Spleen (tissue), 11 donors: ENCODE measurements around the gene ELFN1. TPM values are rescaled to one million over a fixed set of nuclear protein-coding genes. Genes with fewer than 3 reads are reported as not detected.

Experiments
- DNase-seq: peaks from one replicate; pipeline ENCODE4 v3.0.0-alpha.2; 2020
- H3K27ac ChIP-seq, 8 donors: fragments of 200-600 bp; sonication (generic) in 7 of 8; 1 replicate in 4 of 8; 2 replicates in 4 of 8; pipeline versions ENCODE4 v1.5.0 to v1.8.0; 2016 to 2021; ENCODE audit warnings: inconsistent platforms in 4 of 8, mild to moderate bottlenecking in 4 of 8, moderate library complexity in 1 of 8
- H3K27me3 ChIP-seq, 7 donors: fragments of 200-600 bp; sonication (generic) in 6 of 7; replicated peaks in 1 of 7; 1 replicate in 4 of 7; 2 replicates in 3 of 7; pipeline versions ENCODE4 v1.5.0 to v1.8.0; 2016 to 2021; ENCODE audit warnings: inconsistent platforms in 3 of 7, mild to moderate bottlenecking in 1 of 7
- H3K36me3 ChIP-seq, 6 donors: fragments of 200-600 bp; sonication (generic) in 5 of 6; 1 replicate in 4 of 6; 2 replicates in 2 of 6; pipeline versions ENCODE4 v1.5.0 to v1.8.0; 2016 to 2021; ENCODE audit warnings: inconsistent platforms in 2 of 6
- H3K4me1 ChIP-seq, 6 donors: fragments of 200-600 bp; sonication (generic) in 5 of 6; 1 replicate in 3 of 6; 2 replicates in 3 of 6; pipeline versions ENCODE4 v1.5.0 to v1.8.0; 2016 to 2021; ENCODE audit warnings: inconsistent platforms in 3 of 6
- H3K4me3 ChIP-seq, 8 donors: fragments of 200-600 bp; sonication (generic) in 7 of 8; 1 replicate in 4 of 8; 2 replicates in 4 of 8; pipeline versions ENCODE4 v1.5.0 to v1.8.0; 2016 to 2021; ENCODE audit warnings: inconsistent platforms in 4 of 8, mild to moderate bottlenecking in 4 of 8, moderate library complexity in 2 of 8
- H3K9me3 ChIP-seq, 8 donors: fragments of 200-600 bp; sonication (generic) in 7 of 8; 1 replicate in 4 of 8; 2 replicates in 4 of 8; pipeline versions ENCODE4 v1.5.0 to v1.8.0; 2016 to 2021; ENCODE audit warnings: inconsistent platforms in 4 of 8
- POLR2A ChIP-seq, 3 donors: fragments of 450-650 bp; IDR thresholded peaks; one replicate each; pipeline ENCODE4 v1.5.1; 2017; ENCODE audit warnings: antibody characterized with exemption in 3 of 3, mild to moderate bottlenecking in 1 of 3
- POLR2AphosphoS5 ChIP-seq, 3 donors: sonication (generic); formaldehyde crosslinking; IDR thresholded peaks; one replicate each; pipeline ENCODE4 v1.5.1; 2017; ENCODE audit warnings: antibody characterized with exemption in 3 of 3
- WGBS, 5 donors: extraction: QIAGEN DNeasy Blood & Tissue Kit in 3 of 5; methylation state at CpG; one replicate each; pipeline versions ENCODE4 v1.1.5 to v1.1.7; 2013 to 2018; 5-methylcytosine and 5-hydroxymethylcytosine counted together
- intact Hi-C: fragments of 100-400 bp; cut with DNase I; formaldehyde crosslinking; loops from one replicate; pipeline ENCODE4 v1.15.0; 2023; ENCODE audit warnings: low total_unique reads
- polyA plus RNA-seq, 3 donors: library from polyadenylated mRNA; stranded (reverse); fragments of 200-250 nt; gene quantifications; one replicate each; pipeline ENCODE4 v1.2.1, GENCODE V29; 2013
- total RNA-seq, 7 donors: library from RNA; depleted of rRNA in 3 of 7; stranded (reverse); fragments of >200 nt in 3 of 7; fragmentation: NEBNext Ultra II Directional in 4 of 7; extraction: Animal tissue kit (Norgen Biotek cat#: 25700) in 4 of 7; gene quantifications; one replicate each; pipeline versions ENCODE4 v1.1.0 to v1.2.1, GENCODE V29; 2016 to 2021
- TF ChIP-seq, protein P1 (sequence below), 11 experiments: fragments of 200-600 bp in 7 of 11; fragments of 450-650 bp in 4 of 11; sonication (generic) in 4 of 11; IDR thresholded peaks in 8 of 11; conservative IDR thresholded peaks in 3 of 11; 1 replicate in 7 of 11; 2 replicates in 4 of 11; pipeline versions ENCODE4 v1.4.0 to v1.8.0; 2016 to 2021; ENCODE audit warnings: antibody characterized with exemption in 11 of 11, inconsistent platforms in 4 of 11, mild to moderate bottlenecking in 1 of 11
- donor health status: healthy with polysubstance abuse.
- donor health status: DM: no; HTN: no; CAD: no; lungs with moderate emphysema.
- donor health status: DM: no; HTN: no; CAD: no.
- donor health status: Bipolar disorder and iron deficiency.
- donor health status: healthy.
- donor health status: DM: no; HTN: no; CAD: no.
- donor health status: DM: yes; HTN: yes; CAD: no.

Gene ELFN1
- total and polyA plus RNA-seq, 10 donors, result 0.22 to 3.9 (median 2.4) TPM

GRCh38 chr7:1740214-1740613 lies 70.1 kb downstream of the ELFN1 start:
- 85 to 91% (median 89%) methylated on average over 17 of the region's 17 CpGs for WGBS, 5 donors
- H3K27ac ChIP-seq, result no peak overlapping the region
- DNase-seq, result no peak
- H3K4me1 ChIP-seq, result peaks cover 7 to 45% (median 26%) of the 10 kb centered on the region in 6 donors
- H3K27me3 ChIP-seq, result peaks cover 0 to 38% (median 0%) of the 10 kb centered on the region in 7 donors
- no peak overlapping the region for H3K4me3 ChIP-seq
- peaks cover 0 to 3% (median 0%) of the 10 kb centered on the region in 6 donors for H3K36me3 ChIP-seq
- H3K9me3 ChIP-seq, result no peaks in the 10 kb centered on the region
- TF ChIP-seq, protein P1, sequence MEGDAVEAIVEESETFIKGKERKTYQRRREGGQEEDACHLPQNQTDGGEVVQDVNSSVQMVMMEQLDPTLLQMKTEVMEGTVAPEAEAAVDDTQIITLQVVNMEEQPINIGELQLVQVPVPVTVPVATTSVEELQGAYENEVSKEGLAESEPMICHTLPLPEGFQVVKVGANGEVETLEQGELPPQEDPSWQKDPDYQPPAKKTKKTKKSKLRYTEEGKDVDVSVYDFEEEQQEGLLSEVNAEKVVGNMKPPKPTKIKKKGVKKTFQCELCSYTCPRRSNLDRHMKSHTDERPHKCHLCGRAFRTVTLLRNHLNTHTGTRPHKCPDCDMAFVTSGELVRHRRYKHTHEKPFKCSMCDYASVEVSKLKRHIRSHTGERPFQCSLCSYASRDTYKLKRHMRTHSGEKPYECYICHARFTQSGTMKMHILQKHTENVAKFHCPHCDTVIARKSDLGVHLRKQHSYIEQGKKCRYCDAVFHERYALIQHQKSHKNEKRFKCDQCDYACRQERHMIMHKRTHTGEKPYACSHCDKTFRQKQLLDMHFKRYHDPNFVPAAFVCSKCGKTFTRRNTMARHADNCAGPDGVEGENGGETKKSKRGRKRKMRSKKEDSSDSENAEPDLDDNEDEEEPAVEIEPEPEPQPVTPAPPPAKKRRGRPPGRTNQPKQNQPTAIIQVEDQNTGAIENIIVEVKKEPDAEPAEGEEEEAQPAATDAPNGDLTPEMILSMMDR (IDR thresholded peaks at IDR 0.05 in 8 of 11, conservative IDR thresholded peaks at IDR 0.05 in 3 of 11), result no peak
- no peak for TF ChIP-seq POLR2A (IDR thresholded peaks at IDR 0.05)
- TF ChIP-seq POLR2AphosphoS5 (IDR thresholded peaks at IDR 0.05), result no peak
- intact Hi-C loops, result no loop called here

- intact Hi-C loops, result no loop called here
- WGBS, 5 donors, result 65 to 80% (median 73%) methylated on average over 6 to 8 of the region's 8 CpGs
- no peak for DNase-seq
- H3K9me3 ChIP-seq, result no peaks in the 10 kb centered on the region
- peaks cover 0 to 36% (median 0%) of the 10 kb centered on the region in 7 donors for H3K27me3 ChIP-seq
- no peak overlapping the region for H3K4me3 ChIP-seq
- TF ChIP-seq POLR2AphosphoS5 (IDR thresholded peaks at IDR 0.05), result no peak
- TF ChIP-seq POLR2A (IDR thresholded peaks at IDR 0.05), result no peak
- TF ChIP-seq, protein P1 (IDR thresholded peaks at IDR 0.05 in 8 of 11, conservative IDR thresholded peaks at IDR 0.05 in 3 of 11), result no peak
- H3K36me3 ChIP-seq, result peaks cover 0 to 9% (median 0%) of the 10 kb centered on the region in 6 donors
- H3K4me1 ChIP-seq, result peaks cover 7 to 45% (median 26%) of the 10 kb centered on the region in 6 donors
- no peak overlapping the region for H3K27ac ChIP-seq
Observed at GRCh38 chr7:1741246-1741645, 71.2 kb downstream of the ELFN1 start.

DNA sequence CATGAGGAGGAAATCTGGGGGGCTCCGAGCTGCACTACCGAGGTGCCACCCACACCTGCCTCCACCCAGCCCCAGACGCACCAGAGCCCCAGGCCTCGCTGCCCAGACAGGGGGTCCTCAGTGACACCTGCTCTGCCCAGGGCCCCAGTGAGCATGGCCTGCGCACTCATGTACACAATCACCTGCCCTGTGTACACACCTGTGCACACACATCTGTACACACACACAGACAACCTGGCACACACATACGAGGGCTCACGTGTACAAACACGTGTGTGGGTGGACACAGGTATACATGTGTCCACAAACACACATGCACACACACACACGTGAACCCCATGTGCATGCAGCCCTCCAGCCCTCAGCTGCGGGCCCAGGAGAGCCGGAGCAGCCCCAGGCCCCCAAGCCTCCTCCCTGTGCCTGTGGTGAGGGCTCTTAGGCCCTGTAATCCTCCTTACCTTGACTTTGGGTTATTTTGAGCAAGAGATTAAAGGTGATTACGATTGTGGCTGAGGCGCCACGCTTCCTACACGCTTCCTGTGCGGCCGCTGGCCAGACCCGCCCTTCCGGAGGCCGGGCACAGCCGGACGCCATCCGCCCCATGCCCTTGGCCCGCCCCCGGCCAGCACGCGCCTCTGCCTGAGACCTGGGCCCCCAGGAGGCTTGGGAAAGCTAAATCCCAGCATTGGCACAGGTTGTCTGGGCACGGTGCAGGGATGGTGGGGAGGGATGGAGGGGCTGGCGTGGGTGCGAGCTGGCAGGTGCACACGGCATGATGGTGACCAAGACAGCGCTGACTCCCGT lies 71.9 kb downstream of the ELFN1 start:
- TF ChIP-seq POLR2AphosphoS5 (IDR thresholded peaks at IDR 0.05), result peak; percentile 80 to 93 (median 87)
- TF ChIP-seq, protein P1 (IDR thresholded peaks at IDR 0.05 in 8 of 11, conservative IDR thresholded peaks at IDR 0.05 in 3 of 11), result no peak
- TF ChIP-seq POLR2A (IDR thresholded peaks at IDR 0.05), result no peak
- WGBS, 5 donors, result 48 to 58% (median 53%) methylated on average over 23 to 33 of the region's 33 CpGs
- peaks cover 0 to 29% (median 0%) of the 10 kb centered on the region in 7 donors for H3K27me3 ChIP-seq
- peaks cover 7 to 45% (median 26%) of the 10 kb centered on the region in 6 donors for H3K4me1 ChIP-seq
- H3K9me3 ChIP-seq, result no peaks in the 10 kb centered on the region
- peak overlapping the region in 5 of 8 donors; percentile 4 to 55 (median 9) for H3K4me3 ChIP-seq
- H3K27ac ChIP-seq, result peak overlapping the region in 7 of 8 donors; percentile 14 to 73 (median 59)
- H3K36me3 ChIP-seq, result peaks cover 0 to 9% (median 0%) of the 10 kb centered on the region in 6 donors
- intact Hi-C loops, result no loop called here
- peak; percentile 88 for DNase-seq
